Lower lobe of right lung (tissue), 2 donors: ENCODE results near the gene MMP12. TPM values are rescaled to one million over a fixed set of nuclear protein-coding genes. Genes with fewer than 3 reads are reported as not detected.
"Not testable (repeated sequence)": the region's sequence is repeated elsewhere in the genome, so short reads cannot be mapped to it uniquely, and the experiment has no call there.

ENCODE experiments used
- ATAC-seq, 2 donors: fragments of 200-7000 bp; cut with Tn5 transposase; one replicate each; pipeline ENCODE4 v1.9.1; 2020 to 2022; ENCODE audit warnings: mild to moderate bottlenecking in 2 of 2, moderate library complexity in 2 of 2
- DNase-seq: peaks from one replicate; pipeline ENCODE4 v3.0.0-alpha.2; 2020
- H3K27ac ChIP-seq: fragments of 200-600 bp; one replicate; pipeline ENCODE4 v1.8.0; 2022
- H3K27me3 ChIP-seq: fragments of 200-600 bp; one replicate; pipeline ENCODE4 v1.8.0; 2022; ENCODE audit warnings: low read depth
- H3K36me3 ChIP-seq: fragments of 200-600 bp; one replicate; pipeline ENCODE4 v1.8.0; 2022; ENCODE audit warnings: mild to moderate bottlenecking
- H3K4me1 ChIP-seq: fragments of 200-600 bp; one replicate; pipeline ENCODE4 v1.8.0; 2022
- H3K4me3 ChIP-seq: fragments of 200-600 bp; one replicate; pipeline ENCODE4 v1.8.0; 2022; ENCODE audit warnings: mild to moderate bottlenecking
- H3K9me3 ChIP-seq: fragments of 200-600 bp; one replicate; pipeline ENCODE4 v1.8.0; 2022
- intact Hi-C: fragments of 100-400 bp; cut with DNase I; formaldehyde crosslinking; loops from one replicate; pipeline ENCODE4 v1.11.0; 2022
- total RNA-seq: library from RNA; stranded (reverse); fragmentation: NEBNext Ultra II Directional; extraction: Animal tissue kit (Norgen Biotek cat#: 25700); gene quantifications from one replicate; pipeline ENCODE4 v1.2.1, GENCODE V29; 2021
- TF ChIP-seq, protein P1 (sequence below): fragments of 200-600 bp; IDR thresholded peaks from one replicate; pipeline ENCODE4 v1.8.0; 2022; ENCODE audit warnings: antibody characterized with exemption, mild to moderate bottlenecking
- donor health status: DM: no; HTN: yes; CAD: no; lungs with severe emphysema.

MMP12 gene
- total RNA-seq, 1 donor from 2014 or later: 0.27 TPM

DNA sequence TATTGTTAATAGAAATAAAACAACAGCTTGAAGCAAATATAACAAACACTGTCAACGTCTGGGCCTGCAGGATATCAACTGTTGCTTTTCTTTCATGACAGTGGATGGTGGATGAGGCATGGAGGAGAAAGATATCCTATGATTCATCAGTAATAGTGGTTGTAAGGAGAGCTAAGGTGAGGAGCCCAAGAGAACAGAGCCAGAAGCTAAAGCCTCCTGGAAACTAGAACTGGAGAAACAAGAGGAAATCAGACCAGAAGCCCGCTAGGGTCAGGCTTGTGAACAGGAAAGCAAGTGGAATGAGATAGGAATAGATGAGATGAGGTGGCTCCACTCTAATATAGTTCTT is 37.7 kb upstream of the MMP12 start:
- intact Hi-C loops: no loop called here
- Histone ChIP-seq H3K4me1 (no peaks in the 10 kb centered on the region), H3K4me3 (no peak overlapping the region), H3K36me3 (no peaks in the 10 kb centered on the region), H3K27me3 (no peaks in the 10 kb centered on the region), H3K27ac (no peak overlapping the region), H3K9me3 (no peaks in the 10 kb centered on the region)
- ATAC-seq: no peak
- no peak for DNase-seq
- TF ChIP-seq, protein P1, sequence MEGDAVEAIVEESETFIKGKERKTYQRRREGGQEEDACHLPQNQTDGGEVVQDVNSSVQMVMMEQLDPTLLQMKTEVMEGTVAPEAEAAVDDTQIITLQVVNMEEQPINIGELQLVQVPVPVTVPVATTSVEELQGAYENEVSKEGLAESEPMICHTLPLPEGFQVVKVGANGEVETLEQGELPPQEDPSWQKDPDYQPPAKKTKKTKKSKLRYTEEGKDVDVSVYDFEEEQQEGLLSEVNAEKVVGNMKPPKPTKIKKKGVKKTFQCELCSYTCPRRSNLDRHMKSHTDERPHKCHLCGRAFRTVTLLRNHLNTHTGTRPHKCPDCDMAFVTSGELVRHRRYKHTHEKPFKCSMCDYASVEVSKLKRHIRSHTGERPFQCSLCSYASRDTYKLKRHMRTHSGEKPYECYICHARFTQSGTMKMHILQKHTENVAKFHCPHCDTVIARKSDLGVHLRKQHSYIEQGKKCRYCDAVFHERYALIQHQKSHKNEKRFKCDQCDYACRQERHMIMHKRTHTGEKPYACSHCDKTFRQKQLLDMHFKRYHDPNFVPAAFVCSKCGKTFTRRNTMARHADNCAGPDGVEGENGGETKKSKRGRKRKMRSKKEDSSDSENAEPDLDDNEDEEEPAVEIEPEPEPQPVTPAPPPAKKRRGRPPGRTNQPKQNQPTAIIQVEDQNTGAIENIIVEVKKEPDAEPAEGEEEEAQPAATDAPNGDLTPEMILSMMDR: no peak

DNA sequence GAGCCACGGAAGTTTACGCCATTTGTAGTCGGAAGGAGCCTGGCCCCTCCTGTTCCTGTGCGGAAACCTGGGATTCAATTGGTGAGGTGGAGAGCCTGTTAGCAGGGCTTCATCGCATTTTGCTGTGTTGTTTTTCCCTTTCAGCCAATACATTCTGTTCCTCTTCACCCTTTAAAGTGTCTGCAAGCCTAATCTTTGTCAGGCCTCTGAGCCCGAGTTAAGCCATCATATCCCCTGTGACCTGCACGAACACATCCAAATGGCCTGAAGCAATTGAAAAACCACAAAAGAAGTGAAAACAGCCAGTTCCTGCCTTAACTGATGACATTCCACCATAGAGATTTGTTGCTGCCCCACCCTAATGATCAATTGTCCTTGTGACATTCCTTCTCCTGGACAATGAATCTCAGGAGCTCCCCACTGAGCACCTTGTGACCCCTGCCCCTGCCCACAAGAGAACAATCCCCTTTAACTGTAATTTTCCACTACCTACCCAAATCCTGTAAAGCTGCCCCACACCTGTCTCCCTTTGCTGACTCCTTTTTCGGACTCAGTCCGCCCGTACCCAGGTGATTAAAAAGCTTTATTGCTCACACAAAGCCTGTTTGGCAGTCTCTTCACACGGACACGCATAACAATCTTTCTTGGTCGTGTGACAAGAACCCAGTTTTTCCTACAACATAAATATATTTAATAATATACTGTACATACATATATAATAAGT is 37.1 kb upstream of the MMP12 start:
- H3K9me3 ChIP-seq: no peaks in the 10 kb centered on the region
- no peak overlapping the region for H3K4me3 ChIP-seq
- intact Hi-C loops: no loop called here
- ATAC-seq (no peak), DNase-seq (no peak)
- TF ChIP-seq, protein P1: no peak
- H3K36me3 ChIP-seq: no peaks in the 10 kb centered on the region
- H3K27ac ChIP-seq: no peak overlapping the region
- H3K4me1 ChIP-seq: no peaks in the 10 kb centered on the region
- no peaks in the 10 kb centered on the region for H3K27me3 ChIP-seq

DNA sequence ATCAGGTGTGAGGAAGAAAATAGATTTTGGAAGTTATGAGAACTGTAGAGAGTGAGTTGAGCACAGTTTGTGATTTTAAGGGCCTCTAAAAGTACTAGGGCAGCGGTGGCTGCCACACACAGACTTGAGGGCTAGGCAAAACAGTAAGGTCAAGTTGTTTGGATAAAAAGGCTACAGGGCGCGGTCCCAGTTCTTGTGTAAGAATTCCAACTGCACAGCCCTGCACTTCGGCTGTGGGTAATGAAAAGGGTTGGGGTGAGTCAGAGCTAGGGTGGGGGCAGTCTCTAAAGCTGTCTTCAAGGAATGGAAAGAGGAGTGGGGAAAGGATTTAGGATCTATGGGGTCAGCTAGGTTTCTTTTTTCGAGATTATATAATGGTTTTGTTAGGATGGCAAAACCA is 31.1 kb upstream of the MMP12 start:
- H3K4me1 ChIP-seq, H3K4me3 ChIP-seq, intact Hi-C loops, H3K36me3 ChIP-seq, H3K9me3 ChIP-seq, H3K27me3 ChIP-seq, ATAC-seq, H3K27ac ChIP-seq, DNase-seq: not testable (repeated sequence)

DNA sequence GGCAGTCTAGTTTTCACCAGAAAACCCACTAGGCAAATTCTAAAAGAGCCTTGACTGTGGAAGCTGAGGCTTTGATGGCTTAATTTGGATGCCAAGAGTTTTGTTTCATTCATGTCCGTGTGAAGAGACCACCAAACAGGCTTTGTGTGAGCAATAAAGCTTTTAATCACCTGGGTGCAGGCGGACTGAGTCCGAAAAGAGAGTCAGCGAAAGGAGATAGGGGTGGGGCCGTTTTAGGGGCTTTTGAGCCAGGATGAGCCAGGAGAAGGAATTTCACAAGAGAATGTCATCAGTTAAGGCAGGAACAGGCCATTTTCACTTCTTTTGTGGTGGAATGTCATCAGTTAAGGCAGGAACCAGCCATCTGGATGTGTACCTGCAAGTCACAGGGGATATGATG is 29.1 kb upstream of the MMP12 start:
- H3K4me1 ChIP-seq, H3K27me3 ChIP-seq, ATAC-seq, H3K9me3 ChIP-seq, H3K36me3 ChIP-seq, DNase-seq, intact Hi-C loops, H3K4me3 ChIP-seq, H3K27ac ChIP-seq: not testable (repeated sequence)

DNA sequence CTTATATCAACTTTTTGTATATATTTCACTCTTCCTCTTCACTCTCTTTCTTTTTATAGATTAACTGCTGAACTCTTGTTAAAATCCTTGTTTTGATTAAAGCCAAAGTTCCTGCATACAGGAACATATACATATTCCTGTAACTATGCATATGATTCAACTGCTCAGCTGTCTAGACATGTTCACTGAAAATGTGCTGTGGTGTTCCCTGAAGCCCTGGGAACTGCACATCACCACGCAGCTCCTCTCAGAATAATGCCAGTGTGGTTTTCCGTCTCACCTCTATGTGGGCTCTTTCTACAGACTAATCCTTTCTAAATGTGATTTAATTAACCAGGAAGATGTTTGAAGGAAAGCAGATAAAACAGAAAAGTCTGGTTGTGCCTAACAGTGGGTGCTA is 25.6 kb upstream of the MMP12 start:
- no peak for ATAC-seq
- Histone ChIP-seq H3K9me3 (no peaks in the 10 kb centered on the region), H3K36me3 (no peaks in the 10 kb centered on the region), H3K27me3 (no peaks in the 10 kb centered on the region), H3K4me3 (no peak overlapping the region), H3K4me1 (no peaks in the 10 kb centered on the region), H3K27ac (no peak overlapping the region)
- intact Hi-C loops: no loop called here
- TF ChIP-seq, protein P1: no peak
- DNase-seq: no peak

DNA sequence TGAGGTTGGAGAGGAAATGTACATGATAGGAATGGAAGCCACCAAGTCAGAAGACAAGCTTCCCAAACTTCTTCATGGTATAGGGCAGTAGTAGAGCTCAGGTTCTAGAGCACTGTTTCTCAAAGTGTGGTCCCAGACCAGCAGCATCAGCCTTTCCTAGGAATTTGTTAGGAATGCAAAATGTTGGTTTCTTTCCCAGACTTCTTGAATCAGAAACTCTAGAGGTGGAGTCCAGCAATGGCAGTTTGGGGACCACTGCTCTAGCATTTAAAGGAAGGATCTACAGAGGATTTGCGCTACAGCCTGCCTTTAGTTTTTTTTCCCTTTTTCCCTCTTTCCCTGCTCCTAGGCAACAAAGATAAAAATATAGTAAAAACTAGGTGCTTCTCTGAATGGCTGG is 17.0 kb upstream of the MMP12 start:
- H3K4me3 ChIP-seq: no peak overlapping the region
- ATAC-seq: no peak
- no peaks in the 10 kb centered on the region for H3K4me1 ChIP-seq
- H3K9me3 ChIP-seq: no peaks in the 10 kb centered on the region
- H3K36me3 ChIP-seq: no peaks in the 10 kb centered on the region
- TF ChIP-seq, protein P1: no peak
- no peak overlapping the region for H3K27ac ChIP-seq
- H3K27me3 ChIP-seq: no peaks in the 10 kb centered on the region
- no peak for DNase-seq
- intact Hi-C loops: no loop called here
